ENCODE results near the gene BAHCC1. TPM values are rescaled to one million over a fixed set of nuclear protein-coding genes. Genes with fewer than 3 reads are reported as not detected.

Gene BAHCC1
- total RNA-seq, 1 experiment from 2014 or later = 3.1 TPM

DNA sequence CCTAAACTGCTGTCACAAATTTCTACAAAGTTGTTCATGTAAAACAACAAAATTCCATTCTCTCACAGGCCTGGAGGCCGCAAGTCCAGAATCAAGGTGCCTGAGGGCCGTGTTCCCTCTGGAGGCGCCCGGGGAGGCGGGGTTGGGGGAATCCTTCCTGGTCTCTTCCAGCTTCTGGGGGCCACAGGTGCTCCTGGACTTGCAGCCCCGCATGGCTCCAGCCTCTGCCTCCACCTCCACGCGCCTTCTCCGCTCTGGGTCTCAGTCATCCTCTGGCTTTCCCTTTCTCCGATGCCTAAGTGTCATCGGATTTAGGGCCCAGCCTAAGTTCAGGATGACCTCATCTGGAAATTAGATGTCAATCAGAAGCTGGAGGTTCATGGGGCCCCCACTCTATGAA is 28.6 kb upstream of the BAHCC1 start:
- H4K20me1 ChIP-seq (ENCODE audit: control insufficient read depth, insufficient read depth, insufficient read length) = no peaks in the 10 kb centered on the region
- no peak overlapping the region for H3K23ac ChIP-seq (ENCODE audit: insufficient read length, low read depth, low read length)
- H3K14ac ChIP-seq (ENCODE audit: insufficient read depth, low read length) = no peak overlapping the region
- H3K4me3 Mint-ChIP-seq = no peak overlapping the region
- H3K27ac Mint-ChIP-seq = no peak overlapping the region
- H3K9me3 Mint-ChIP-seq = no peaks in the 10 kb centered on the region; a peak in 1 of 5 replicates
- H2BK20ac ChIP-seq (ENCODE audit: low read depth, low read length, poor library complexity, severe bottlenecking) = no peak overlapping the region
- no CpG with 5 or more reads among the region's 11 CpGs for WGBS (ENCODE audit: extremely low coverage, insufficient read length, low lambda C conversion rate)
- no peak overlapping the region; the same call in 1 of the 2 replicates for H2BK15ac ChIP-seq (ENCODE audit: low read depth, low read length)
- H3K4me2 ChIP-seq (ENCODE audit: insufficient read depth, insufficient read length, low read length) = no peak overlapping the region
- no peak for TF ChIP-seq CTCF (conservative IDR thresholded peaks at IDR 0.05)
- H3K36me3 Mint-ChIP-seq (ENCODE audit: insufficient read depth in 1 of 3, low read depth in 3 of 3) = no peaks in the 10 kb centered on the region
- no peaks in the 10 kb centered on the region for H3K9me3 ChIP-seq (ENCODE audit: control insufficient read depth, low read depth, low read length)
- no peak overlapping the region for H2BK120ac ChIP-seq (ENCODE audit: low read depth, low read length, poor library complexity, severe bottlenecking)
- H3K18ac ChIP-seq (ENCODE audit: insufficient read length, low read depth, low read length) = no peak overlapping the region
- H3K23me2 ChIP-seq (ENCODE audit: insufficient read length, low read depth, low read length, poor library complexity, severe bottlenecking) = no peaks in the 10 kb centered on the region
- no peak overlapping the region for H4K8ac ChIP-seq (replicated peaks; ENCODE audit: insufficient read length, low read depth, low read length)
- no peak overlapping the region for H3K27ac ChIP-seq (ENCODE audit: insufficient read length, low read depth, low read length)
- no peaks in the 10 kb centered on the region; the same call in 1 of the 2 replicates for H3K27me3 ChIP-seq (ENCODE audit: insufficient read depth, low read length)
- no peak overlapping the region for H2AK5ac ChIP-seq (ENCODE audit: insufficient read length, low read length)
- no peaks in the 10 kb centered on the region for H3K79me2 ChIP-seq (ENCODE audit: insufficient read depth, low read length)
- no peak for DNase-seq
- H3K4me1 ChIP-seq (ENCODE audit: insufficient read depth, low read length) = no peaks in the 10 kb centered on the region
- H3K56ac ChIP-seq (ENCODE audit: insufficient read length, low read depth, low read length) = no peak overlapping the region
- peaks cover 7 to 11% of the 10 kb centered on the region in 2 experiments for H3K4me1 Mint-ChIP-seq
- no peak overlapping the region for H4K91ac ChIP-seq (ENCODE audit: insufficient read length, low read depth, low read length)
- H3T11ph ChIP-seq (ENCODE audit: low read length) = no peak overlapping the region
- H3K79me1 ChIP-seq (ENCODE audit: insufficient read depth, low read depth, low read length, poor library complexity, severe bottlenecking) = no peaks in the 10 kb centered on the region
- H3K4ac ChIP-seq (ENCODE audit: low read depth, low read length) = no peak overlapping the region
- peaks cover 80% of the 10 kb centered on the region for H3K27me3 Mint-ChIP-seq (ENCODE audit: low read depth)
- H4K5ac ChIP-seq (ENCODE audit: insufficient read length, low read depth, low read length) = no peak overlapping the region
- no peak overlapping the region for H2BK12ac ChIP-seq (ENCODE audit: insufficient read length, low read depth, low read length)
- H3K9ac ChIP-seq (ENCODE audit: extremely low read depth, insufficient read length, low read length) = no peak overlapping the region
- no peak overlapping the region for H2AFZ ChIP-seq (ENCODE audit: low read length)
- no peak overlapping the region for H2BK5ac ChIP-seq (ENCODE audit: insufficient read length, low read length)
